HCT116 (cell line): ENCODE data around the gene C20orf96. TPM values are rescaled to one million over a fixed set of nuclear protein-coding genes. Genes with fewer than 3 reads are reported as not detected.
A peak's percentile ranks its signal among the peaks of the same experiment; 100 is the strongest.

ENCODE experiments used
- ATAC-seq: fragments of 200-7000 bp; cut with Tn5 transposase; 2 replicates; pipeline ENCODE4 v1.9.1; 2020; ENCODE audit warnings: mild to moderate bottlenecking, moderate library complexity
- BruUV-seq: library from RNA; stranded (reverse); fragments of 400-500 nt; replicated peaks from 2 replicates; lab custom pipeline; 2021; lab: Mats Ljungman, UMichigan
- CTCF ChIA-PET: fragments of 300-600 bp; sonication (Branson Sonifier 250); formaldehyde crosslinking; loops from one replicate; lab custom pipeline; 2021; ENCODE audit warnings: antibody characterized with exemption; lab: Charles Lee
- POLR2A ChIA-PET: fragments of 300-600, 350-600 bp; sonication (Branson Sonifier 250); formaldehyde crosslinking; loops from one replicate; lab custom pipeline; 2021; ENCODE audit warnings: antibody characterized with exemption; lab: Charles Lee
- RAD21 ChIA-PET, 2 experiments: fragments of 300-600 bp; sonication (Branson Sonifier 250); formaldehyde crosslinking; loops; one replicate each; lab custom pipeline; 2023; ENCODE audit warnings: low total read pairs in 2 of 2; ENCODE audit not compliant: uncharacterized antibody in 2 of 2, unreplicated experiment in 2 of 2, low non-redundant PET in 1 of 2; lab: Charles Lee
- DNase-seq: peaks from one replicate; pipeline ENCODE4 v3.0.0-alpha.2; 2010; ENCODE audit warnings: low read depth, low spot score
- H2AFZ ChIP-seq: fragments of 200-600 bp; shearing (Covaris generic), sonication (generic); 2 replicates; pipeline ENCODE4 v1.6.1; 2017; ENCODE audit warnings: low read depth, mixed run types, mixed read lengths, antibody characterized with exemption, low read length; ENCODE audit not compliant: poor library complexity, severe bottlenecking
- H3K27ac ChIP-seq: 2 replicates; pipeline ENCODE4 v1.5.1; 2012; ENCODE audit warnings: low read depth, low read length
- H3K27me3 ChIP-seq: fragments of 200-600 bp; sonication (generic); 2 replicates; pipeline ENCODE4 v1.6.1; 2016; ENCODE audit warnings: mixed run types, low read length, mixed read lengths; ENCODE audit not compliant: insufficient read depth
- H3K36me3 ChIP-seq, 2 experiments: fragments of 200-500 bp in 1 of 2; fragments of 200-600 bp in 1 of 2; sonication (Bioruptor generic) in 1 of 2; sonication (generic) in 1 of 2; 2 replicates each; pipeline versions ENCODE4 v1.5.1 to v1.6.1; 2014 to 2016; ENCODE audit warnings: low read length in 2 of 2, inconsistent platforms in 1 of 2, mixed read lengths in 1 of 2, mixed run types in 1 of 2; ENCODE audit not compliant: insufficient read depth in 2 of 2, control insufficient read depth in 1 of 2
- H3K4me1 ChIP-seq, 2 experiments: fragments of 200-600 bp in 1 of 2; sonication (generic) in 1 of 2; 2 replicates each; pipeline versions ENCODE4 v1.5.1 to v1.6.1; 2012 to 2017; ENCODE audit warnings: low read length in 2 of 2, inconsistent platforms in 1 of 2, mild to moderate bottlenecking in 1 of 2, mixed read lengths in 1 of 2, mixed run types in 1 of 2, moderate library complexity in 1 of 2; ENCODE audit not compliant: insufficient read depth in 2 of 2, control insufficient read depth in 1 of 2
- H3K4me2 ChIP-seq: fragments of 200-600 bp; sonication (generic); 2 replicates; pipeline ENCODE4 v1.6.1; 2017; ENCODE audit warnings: mixed run types, low read length, mixed read lengths
- H3K4me3 ChIP-seq, 2 experiments: fragments of 200-600 bp in 1 of 2; sonication (generic) in 1 of 2; replicated peaks in 1 of 2; 2 replicates each; pipeline ENCODE4 v1.5.1; 2011 to 2016; ENCODE audit warnings: low read length in 2 of 2, control low read depth in 1 of 2, low read depth in 1 of 2, mild to moderate bottlenecking in 1 of 2, mixed read lengths in 1 of 2, mixed run types in 1 of 2
- H3K79me2 ChIP-seq: fragments of 200-600 bp; sonication (generic); 2 replicates; pipeline ENCODE4 v1.6.1; 2017; ENCODE audit warnings: mild to moderate bottlenecking, mixed run types, low read length, moderate library complexity, mixed read lengths; ENCODE audit not compliant: insufficient read depth
- H3K9ac ChIP-seq: fragments of 200-600 bp; sonication (generic); 2 replicates; pipeline ENCODE4 v1.6.1; 2016; ENCODE audit warnings: low read length, mixed read lengths
- H3K9me2 ChIP-seq: fragments of 200-600 bp; sonication (generic), shearing (Covaris generic); 2 replicates; pipeline ENCODE4 v1.6.1; 2017; ENCODE audit warnings: mixed run types, mild to moderate bottlenecking, moderate library complexity; ENCODE audit not compliant: insufficient read depth
- H3K9me3 ChIP-seq, 2 experiments: fragments of 200-500 bp in 1 of 2; fragments of 200-600 bp in 1 of 2; sonication (Bioruptor generic) in 1 of 2; sonication (generic) in 1 of 2; 2 replicates each; pipeline ENCODE4 v1.6.1; 2014 to 2017; ENCODE audit warnings: low read length in 2 of 2, mixed read lengths in 2 of 2, inconsistent platforms in 1 of 2, low read depth in 1 of 2, mild to moderate bottlenecking in 1 of 2, mixed run types in 1 of 2, moderate library complexity in 1 of 2; ENCODE audit not compliant: control insufficient read depth in 1 of 2, insufficient read depth in 1 of 2
- H4K20me1 ChIP-seq: fragments of 200-600 bp; sonication (generic), shearing (Covaris generic); 2 replicates; pipeline ENCODE4 v1.6.1; 2017; ENCODE audit warnings: mixed run types, mild to moderate bottlenecking, moderate library complexity; ENCODE audit not compliant: insufficient read depth
- EGR1 ChIP-seq: IDR thresholded peaks from 2 replicates; pipeline ENCODE4 v1.6.1; 2012; ENCODE audit warnings: low read depth
- RAD21 ChIP-seq: IDR thresholded peaks from 2 replicates; pipeline ENCODE4 v1.6.1; 2012; ENCODE audit warnings: low read depth, mild to moderate bottlenecking
- REST ChIP-seq: IDR thresholded peaks from 2 replicates; pipeline ENCODE4 v1.6.1; 2012; ENCODE audit warnings: low read depth
- intact Hi-C: fragments of 100-400 bp; cut with micrococcal nuclease; formaldehyde crosslinking; loops from 2 replicates; pipeline ENCODE4 v1.10.0; 2022
- total RNA-seq: library from RNA; stranded (reverse); gene quantifications from one replicate; pipeline ENCODE4 v1.2.1, GENCODE V29; 2021; ENCODE audit not compliant: unreplicated experiment
- TF ChIP-seq, protein P1 (sequence below), 3 experiments: fragments of 200-600 bp in 1 of 3; sonication (generic) in 1 of 3; IDR thresholded peaks in 2 of 3; conservative IDR thresholded peaks in 1 of 3; 2 replicates each; pipeline ENCODE4 v1.5.1; 2012 to 2017; ENCODE audit warnings: low read depth in 2 of 3, low read length in 2 of 3, antibody characterized with exemption in 1 of 3, borderline replicate concordance in 1 of 3, control low read depth in 1 of 3, mild to moderate bottlenecking in 1 of 3, mixed read lengths in 1 of 3, mixed run types in 1 of 3, moderate library complexity in 1 of 3; ENCODE audit not compliant: insufficient read depth in 1 of 3

Gene C20orf96
- total RNA-seq, 1 experiment from 2014 or later, result 22.1 TPM

DNA sequence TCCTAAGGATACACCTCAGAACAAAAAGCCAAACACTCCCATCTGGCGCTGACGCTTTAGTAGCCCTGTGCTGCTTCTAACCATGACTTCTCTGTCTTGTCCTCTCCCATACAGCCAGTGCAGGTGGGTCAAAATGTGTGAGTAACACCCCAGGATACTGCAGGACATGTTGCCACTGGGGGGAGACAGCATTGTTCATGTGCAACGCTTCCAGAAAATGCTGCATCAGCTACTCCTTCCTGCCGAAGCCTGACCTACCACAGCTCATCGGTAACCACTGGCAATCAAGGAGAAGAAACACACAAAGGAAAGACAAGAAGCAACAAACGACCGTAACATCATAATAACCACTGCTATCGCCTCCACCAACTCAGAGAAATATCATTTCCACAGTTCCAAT, 31.6 kb downstream of the C20orf96 start:
- Histone ChIP-seq H3K4me2 (no peak overlapping the region), H4K20me1 (no peaks in the 10 kb centered on the region), H3K9ac (no peak overlapping the region), H3K4me1 (no peaks in the 10 kb centered on the region; a peak in 1 of 4 replicates), H3K4me3 (no peak overlapping the region), H3K36me3 (no peaks in the 10 kb centered on the region), H3K27me3 (no peaks in the 10 kb centered on the region; the same call in 1 of the 2 replicates), H3K9me2 (no peaks in the 10 kb centered on the region), H3K27ac (no peak overlapping the region), H3K9me3 (no peaks in the 10 kb centered on the region), H2AFZ (peak overlapping the region; percentile 48), H3K79me2 (no peaks in the 10 kb centered on the region)
- no TSS peak for BruUV-seq
- intact Hi-C loops, result no loop called here
- TF ChIP-seq RAD21, result peak; percentile 48
- TF ChIP-seq EGR1, result no peak
- TF ChIP-seq, protein P1, sequence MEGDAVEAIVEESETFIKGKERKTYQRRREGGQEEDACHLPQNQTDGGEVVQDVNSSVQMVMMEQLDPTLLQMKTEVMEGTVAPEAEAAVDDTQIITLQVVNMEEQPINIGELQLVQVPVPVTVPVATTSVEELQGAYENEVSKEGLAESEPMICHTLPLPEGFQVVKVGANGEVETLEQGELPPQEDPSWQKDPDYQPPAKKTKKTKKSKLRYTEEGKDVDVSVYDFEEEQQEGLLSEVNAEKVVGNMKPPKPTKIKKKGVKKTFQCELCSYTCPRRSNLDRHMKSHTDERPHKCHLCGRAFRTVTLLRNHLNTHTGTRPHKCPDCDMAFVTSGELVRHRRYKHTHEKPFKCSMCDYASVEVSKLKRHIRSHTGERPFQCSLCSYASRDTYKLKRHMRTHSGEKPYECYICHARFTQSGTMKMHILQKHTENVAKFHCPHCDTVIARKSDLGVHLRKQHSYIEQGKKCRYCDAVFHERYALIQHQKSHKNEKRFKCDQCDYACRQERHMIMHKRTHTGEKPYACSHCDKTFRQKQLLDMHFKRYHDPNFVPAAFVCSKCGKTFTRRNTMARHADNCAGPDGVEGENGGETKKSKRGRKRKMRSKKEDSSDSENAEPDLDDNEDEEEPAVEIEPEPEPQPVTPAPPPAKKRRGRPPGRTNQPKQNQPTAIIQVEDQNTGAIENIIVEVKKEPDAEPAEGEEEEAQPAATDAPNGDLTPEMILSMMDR (IDR thresholded peaks at IDR 0.05 in 2 of 3, conservative IDR thresholded peaks at IDR 0.05 in 1 of 3; ENCODE audit: borderline replicate concordance in 1 of 3, insufficient read depth in 1 of 3, low read depth in 2 of 3, low read length in 2 of 3), result peak; percentile 26 to 46 (median 45); a peak in 4 of 6 replicates
- no peak for TF ChIP-seq REST
- ChIA-PET CTCF (interaction anchor here (0.9 kb wide), 1 partner anchor 480 kb away, joined by 3 read pairs; no protein-coding TSS in a partner anchor), RAD21 (interaction anchor here in 1 of 2 experiments (0.7 kb wide), 1 partner anchor 141 kb away, joined by 4 read pairs; no protein-coding TSS in a partner anchor), POLR2A (no interaction called here)
- peak; percentile 33 for DNase-seq
- ATAC-seq, result peak; percentile 89
